HL-60/S4 treated with phorbol 12-myristate 13-acetate at 8.2 ng/mL for 4 days and 3 days (cell line): ENCODE data around the gene LARGE1.

Experiments
- in situ Hi-C: fragments of 300-500 bp; cut with MboI; formaldehyde crosslinking; loops from 2 replicates; pipeline ENCODE4 v1.15.0; 2022; ENCODE audit warnings: low sequenced_read_pairs

Gene LARGE1

DNA sequence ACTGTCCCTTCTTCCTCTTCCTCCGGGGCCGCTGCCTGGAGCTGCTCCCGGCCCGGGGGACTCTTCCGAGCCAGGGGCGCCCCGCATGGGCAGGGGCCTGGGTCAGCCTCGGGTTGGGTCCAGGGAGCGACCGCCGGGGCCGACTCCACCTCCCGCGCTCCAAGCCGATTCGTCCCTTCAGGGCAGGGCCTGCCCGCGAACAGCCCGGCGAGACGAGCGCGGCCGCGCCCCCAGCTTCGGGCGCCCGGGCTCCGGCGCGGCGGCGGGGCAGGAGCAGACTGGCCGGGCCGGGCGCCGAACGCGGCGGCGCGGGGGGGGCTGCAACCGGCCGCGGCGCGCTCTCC is at the start of gene LARGE1:
LARGE1 (minus strand) TSS at position 280 of the 344 bp plus-strand sequence.
- in situ Hi-C loops, result no loop called here

DNA sequence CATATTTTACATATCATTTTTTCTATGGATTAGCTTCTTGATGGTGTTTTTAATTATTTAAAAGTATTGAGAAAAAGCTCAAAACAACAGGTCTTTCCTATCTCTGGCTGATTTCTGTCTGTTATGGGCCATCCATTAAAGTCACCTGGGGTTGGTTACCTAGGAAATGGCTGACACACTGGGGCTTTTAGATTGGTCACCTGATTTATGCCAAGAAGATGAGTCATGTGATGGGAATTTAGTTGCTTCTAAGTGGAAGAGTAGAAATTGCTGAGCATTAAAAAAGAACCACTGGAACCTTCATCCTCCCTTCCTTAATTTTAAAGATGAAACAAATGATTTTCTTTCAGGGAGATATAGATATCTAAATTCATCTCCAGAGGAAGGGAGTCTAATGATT is 48.8 kb upstream of the LARGE1 start:
- in situ Hi-C loops, result no loop called here

DNA sequence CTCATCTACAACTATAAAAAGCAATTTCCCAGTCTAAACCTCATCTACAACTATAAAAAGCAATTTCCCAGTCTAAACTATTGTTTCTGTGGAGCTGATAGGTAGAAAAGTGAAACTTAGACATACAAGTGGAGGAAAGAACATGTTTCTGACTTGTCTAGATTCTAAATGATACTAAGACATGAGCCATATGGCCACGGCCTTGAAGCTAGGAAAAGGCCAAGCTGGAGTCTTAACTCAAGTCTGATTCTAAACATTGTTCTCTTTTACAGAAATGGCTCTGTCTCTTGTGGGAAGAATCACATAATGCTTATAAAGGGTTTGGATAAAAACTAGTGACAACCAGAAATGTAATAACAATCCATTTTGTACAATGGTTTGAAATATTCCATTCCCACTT is 43.8 kb upstream of the LARGE1 start:
- in situ Hi-C loops, result no loop called here

DNA sequence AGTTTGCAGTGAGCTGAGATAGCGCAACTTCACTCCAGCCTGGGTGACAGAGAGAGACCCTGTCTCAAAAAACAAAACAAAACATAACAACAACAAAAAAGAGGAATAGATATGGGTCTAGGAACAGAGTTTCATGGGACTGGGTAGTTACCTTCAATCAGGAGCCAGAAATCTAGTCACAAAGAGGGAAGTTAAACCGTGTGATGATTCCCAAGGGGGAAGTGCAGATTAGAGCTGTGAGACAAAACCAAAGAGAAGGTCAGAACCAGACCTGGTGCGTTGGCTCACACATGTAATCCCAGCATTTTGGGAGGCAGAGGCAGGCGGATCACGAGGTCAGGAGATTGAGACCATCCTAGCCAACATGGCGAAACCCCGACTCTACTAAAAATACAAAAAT is 42.1 kb upstream of the LARGE1 start:
- in situ Hi-C loops, result no loop called here

DNA sequence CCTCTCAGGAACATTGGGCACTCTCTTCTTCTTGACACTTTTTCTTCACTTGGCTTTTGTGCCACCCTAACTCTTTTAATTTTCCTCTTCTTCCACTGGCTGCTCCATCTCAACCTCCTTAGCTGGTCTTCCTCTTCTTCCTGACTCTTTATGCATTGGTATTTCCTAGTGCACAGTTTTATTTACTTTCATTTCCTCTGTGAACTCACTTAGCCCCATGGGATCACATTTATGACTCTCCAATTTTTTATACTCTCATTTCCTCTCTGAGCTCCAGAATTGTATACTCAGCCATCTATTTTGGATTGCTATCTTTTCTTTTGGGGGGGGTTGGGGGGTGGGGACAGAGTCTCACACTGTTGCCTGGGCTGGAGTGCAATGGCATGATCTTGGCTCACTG is 38.5 kb upstream of the LARGE1 start:
- in situ Hi-C loops, result no loop called here

DNA sequence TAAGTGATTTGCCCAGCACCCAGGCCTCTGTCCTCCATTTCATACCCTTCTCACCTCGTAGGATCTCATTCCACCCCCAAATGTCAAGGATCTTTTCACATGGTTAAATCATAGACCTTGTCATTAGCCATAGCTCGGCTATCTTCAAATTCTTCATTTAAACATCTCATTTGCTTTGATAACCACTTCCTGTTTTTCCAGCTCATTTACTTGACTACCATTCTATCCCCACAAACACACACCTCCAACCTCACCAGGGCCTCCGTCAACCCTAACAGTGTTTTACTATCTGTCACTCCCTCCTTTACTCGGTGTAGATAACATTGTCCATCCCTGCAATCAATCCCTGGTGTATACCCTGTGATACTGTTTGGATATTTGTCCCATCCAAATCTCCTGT is 36.8 kb upstream of the LARGE1 start:
- in situ Hi-C loops, result no loop called here

DNA sequence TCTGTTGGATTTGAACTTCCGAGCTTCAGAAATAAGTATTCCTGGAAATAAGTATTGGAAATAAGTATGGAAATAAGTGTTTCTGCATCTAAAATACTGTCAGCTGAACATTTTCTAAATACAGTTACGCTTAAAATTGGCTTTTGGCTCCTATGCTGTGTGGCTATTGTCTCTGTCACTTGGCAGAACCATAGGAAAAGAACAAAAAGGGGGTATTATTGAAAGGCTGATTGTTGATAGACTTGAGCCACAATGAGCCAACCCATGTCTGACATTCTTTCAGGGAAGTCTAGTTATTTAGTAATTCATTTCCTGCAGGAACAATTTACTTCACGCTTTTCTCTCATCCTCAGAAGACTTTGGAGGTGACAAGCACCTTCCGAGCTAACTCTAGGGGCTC is 32.5 kb upstream of the LARGE1 start:
- in situ Hi-C loops, result no loop called here

DNA sequence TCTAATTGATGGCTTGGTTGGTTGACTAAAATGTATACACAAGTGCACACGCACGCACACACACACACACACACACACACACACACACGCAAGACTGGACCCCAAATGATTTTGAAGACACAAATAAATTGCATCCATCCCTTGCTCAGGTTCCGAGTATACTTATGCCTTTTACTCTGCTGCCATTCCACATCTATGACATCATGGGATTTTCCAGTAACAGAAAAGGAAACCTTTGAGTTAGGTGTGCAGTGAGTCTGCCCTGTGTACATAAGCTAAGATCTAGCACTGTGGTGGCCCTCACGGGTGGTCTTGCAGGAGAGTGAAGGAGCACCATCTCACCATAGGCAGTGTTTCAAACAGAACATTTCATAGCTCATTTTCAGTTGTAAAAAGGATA is 20.5 kb upstream of the LARGE1 start:
- in situ Hi-C loops, result no loop called here

DNA sequence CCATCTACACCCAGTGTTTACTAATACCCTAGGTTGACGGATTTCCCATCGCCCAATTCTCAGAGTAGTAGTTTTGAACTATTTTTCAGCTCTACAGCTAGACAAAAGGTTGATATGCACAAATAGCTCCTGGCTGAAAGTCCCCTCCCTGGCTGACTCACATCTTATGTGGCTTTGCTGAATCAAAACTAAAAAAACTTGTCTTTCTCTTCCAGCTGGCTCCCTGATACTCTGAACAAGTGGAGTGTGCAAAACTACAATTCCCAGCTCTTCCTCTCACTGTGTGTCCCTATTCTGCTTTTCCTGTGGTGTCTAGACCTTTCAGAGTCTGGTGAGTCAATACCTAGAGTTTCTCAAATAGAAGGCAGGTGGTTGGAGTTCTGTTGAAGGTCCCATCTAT is 12.7 kb upstream of the LARGE1 start:
- in situ Hi-C loops, result no loop called here

DNA sequence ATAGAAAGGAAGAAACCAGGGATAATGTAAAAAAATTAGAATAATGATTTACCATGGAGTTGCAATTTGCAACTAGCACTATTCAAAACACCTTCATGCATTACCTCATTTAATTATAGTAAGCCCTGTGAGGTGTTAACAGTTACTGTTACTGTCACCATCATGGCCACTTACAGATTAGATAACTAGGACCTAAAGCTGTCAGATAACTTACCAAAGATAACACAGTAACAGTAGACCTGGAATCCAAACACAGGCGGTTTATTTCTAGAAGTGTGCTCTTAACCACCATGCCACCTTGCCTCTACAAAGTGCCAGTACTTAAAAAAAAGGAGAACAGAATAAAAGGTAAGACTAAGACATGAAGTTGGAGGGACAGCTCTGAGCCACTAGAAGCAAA is 11.1 kb upstream of the LARGE1 start:
- in situ Hi-C loops, result no loop called here

DNA sequence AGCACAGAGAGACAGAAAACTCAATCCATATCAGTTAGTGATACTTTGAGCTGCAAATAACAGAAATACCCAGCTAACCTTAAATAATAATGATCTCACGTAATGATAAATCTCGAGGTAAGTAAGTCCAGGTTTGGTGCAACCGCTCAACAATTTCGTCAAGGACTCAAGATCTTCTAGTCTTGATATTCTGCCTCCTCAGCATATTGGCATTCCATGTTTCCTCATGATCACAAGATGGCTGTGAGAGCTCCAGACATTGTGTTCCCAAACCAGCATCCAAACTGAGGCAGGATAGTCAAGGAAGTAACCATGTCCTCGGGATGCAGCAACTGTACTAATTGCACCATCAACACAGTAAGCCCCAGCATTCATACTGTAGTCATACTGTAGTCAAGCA is 7.5 kb upstream of the LARGE1 start:
- in situ Hi-C loops, result no loop called here

DNA sequence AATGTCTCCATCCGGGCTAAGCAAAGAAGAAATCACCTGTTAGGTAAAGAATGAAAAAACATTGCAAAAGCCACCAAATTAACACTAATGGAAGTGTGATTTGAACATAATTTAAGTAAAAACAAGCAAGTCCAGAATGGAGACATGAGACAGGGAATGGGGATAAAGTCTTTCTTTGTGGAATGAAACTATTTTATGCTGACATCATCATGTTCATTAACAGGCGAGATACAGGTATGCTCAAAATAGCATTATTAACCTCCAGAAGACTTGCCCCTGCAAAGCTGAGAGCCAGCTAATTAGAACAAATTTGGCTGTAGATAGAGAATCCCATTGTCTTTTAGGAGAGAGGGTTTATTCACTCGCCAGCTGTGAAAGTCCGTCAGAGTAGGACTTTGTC is 4.9 kb upstream of the LARGE1 start:
- in situ Hi-C loops, result no loop called here

DNA sequence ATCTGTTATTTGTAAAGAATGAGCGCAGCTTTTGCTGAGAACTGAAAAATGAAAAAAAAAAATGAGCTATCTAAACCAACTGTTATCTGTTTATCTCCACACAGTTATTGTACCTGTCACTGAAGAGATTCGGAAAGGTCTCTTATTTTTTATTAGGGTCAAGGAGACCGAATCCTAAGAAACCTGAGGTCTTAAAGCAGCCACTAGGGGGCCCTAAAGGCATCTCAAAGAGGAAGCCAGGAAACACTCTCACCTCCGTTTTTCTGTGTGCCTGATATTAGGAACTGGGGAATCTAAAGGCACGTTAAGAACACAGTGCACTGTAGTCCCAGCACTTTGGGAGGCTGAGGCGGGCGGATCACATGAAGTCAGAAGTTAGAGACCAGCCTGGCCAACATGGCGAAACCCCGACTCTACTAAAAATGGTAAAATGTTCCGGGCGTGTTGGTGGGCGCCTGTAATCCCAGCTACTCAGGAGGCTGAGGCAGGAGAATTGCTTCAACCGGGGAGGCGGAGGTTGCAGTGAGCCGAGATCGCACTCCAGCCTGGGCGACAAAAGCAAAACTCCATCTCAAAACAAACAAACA is 3.5 kb upstream of the LARGE1 start:
- in situ Hi-C loops, result no loop called here

DNA sequence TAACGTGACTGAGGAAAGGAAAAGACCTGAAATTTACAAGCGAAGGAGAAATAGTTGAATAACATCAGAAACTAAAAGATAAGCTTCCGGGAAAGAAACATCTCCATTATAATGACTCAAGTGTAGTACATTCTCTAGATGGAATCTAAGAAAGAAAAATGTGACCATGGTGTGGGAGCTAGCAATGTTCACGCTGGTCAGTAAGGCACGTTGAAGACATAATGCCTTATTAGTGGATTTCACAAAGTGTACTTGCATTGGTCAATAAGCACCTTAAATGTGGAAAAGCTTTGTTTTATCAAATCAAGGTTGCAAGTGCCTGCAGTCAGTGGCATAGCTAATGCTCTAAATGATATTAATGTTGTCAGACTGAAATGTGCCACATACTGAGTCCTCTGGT is 2.8 kb upstream of the LARGE1 start:
- in situ Hi-C loops, result no loop called here

DNA sequence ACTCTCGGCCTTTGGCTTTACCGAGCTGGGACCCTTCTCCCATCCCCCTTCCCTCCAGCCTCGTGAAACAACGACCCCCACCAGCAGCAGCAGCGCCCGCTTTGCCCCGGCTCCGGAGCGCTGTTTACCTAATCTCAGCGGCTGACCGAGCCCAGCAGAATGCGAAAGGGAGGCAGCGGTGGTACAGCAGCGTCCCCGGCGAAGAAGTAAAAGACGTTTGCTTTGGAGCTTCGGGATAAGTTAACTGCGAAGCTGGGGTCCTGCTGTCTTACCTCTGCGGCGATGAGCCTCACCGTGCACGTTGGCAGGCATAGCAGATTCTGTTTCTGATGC is 2.0 kb upstream of the LARGE1 start:
- in situ Hi-C loops, result no loop called here

DNA sequence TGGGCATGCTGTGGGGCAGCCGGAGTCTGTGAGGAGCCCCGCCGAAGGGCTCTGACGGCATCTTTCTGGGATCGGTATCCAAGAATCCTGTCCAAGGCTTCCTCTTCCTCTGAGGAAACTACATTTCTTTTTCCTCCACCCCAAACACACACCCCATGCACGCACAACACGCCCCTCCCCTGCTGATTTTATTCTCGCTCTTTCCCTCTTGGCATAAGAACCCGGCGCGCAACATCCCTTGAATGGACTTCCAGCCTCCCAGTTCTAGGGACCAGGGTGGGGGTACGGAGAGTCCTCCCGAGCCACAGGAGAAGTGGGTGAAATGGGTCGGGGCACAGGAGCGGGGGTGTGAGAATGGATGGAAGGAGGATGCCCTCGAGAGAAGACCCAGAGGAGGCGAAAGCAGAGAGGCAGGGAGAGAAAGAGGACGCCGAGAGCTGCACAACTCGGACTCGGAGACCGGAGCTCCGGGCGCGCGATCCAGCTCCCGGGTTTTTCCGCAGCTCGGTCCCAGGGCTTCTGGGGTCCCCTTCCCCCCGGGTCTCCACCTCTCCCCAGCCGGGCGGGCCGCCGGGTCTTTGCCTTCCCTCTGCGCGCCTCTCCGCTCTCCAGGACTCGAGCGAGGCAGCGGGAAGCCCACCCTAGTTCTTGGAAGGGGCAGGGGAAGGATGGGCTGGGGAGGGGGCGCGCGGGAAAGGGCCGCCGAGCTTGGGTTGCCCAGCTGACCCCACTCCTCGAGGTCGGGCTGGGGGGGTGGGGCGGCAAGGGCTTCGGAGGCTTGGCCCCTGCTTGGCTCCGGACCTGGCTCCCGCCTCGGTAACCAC is 1.5 kb upstream of the LARGE1 start:
- in situ Hi-C loops, result no loop called here

DNA sequence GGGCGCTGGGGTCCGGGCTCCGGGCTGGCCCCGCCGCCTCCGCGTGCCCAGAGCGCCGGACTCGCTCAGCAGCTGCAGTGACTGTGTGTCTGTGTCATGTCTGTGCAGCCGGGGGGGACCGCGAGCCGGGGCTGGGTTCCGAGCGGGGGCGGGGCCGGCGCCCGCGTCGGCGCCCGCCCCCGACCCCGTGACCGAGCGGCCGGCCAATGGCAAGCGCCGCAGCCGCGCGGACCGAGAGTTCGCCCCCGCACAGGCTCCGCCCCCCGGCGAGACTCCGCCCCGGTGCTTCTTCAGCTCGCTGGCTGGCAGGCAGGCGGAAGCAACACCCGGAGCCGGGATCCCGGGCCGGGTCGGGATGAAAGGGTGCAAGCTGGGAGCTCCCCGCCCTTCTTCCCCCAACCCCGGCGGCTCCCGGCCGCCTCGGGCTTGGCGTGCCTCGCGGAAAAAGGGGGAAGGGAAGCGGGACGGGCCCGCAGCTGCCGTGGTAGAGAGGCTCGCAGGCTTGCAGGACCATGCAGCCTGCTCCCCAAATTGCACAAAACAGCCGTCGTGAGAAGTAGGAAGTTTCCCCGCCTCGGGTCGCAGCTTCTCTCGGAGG is 750 bp upstream of the LARGE1 start:
- in situ Hi-C loops, result no loop called here

DNA sequence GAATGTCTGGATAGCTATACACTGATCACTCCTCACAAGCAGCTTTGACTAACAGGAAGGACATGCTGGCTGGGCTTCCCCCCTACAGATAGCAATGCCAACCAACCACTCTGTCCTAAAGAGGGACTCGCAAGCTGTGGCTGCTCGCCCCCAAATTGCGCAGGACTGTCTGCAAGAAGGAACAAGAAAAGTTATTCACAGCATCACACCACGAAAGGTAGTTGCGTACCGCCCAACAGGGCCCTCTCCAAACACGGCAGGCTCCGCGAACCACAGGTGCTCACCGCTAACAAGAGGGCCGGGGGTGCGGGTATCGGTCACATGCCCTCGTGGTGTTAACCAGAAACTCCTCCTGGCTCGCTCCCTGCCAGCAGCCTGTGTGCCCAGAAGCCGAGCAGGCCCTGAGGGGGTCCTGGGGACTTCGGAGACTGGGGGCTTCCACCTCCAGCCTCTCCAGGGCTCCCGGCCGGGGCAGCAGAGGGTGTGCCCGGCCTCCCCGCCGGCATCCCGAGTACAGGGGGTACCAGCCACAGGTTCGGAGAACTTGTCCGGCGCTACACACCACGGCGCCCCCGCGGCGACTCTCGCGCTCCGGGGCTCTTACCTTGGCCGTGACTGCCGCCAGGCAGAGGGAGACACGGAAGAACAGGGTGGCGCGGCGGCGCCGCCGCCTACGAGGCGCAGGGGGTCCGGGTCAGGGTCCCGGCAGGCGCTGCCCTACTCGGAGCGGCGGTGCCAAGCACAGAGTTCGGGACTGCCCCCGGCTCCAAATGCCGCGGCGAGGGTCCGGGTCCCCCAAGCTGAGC is 682 bp downstream of the LARGE1 start:
- in situ Hi-C loops, result no loop called here

DNA sequence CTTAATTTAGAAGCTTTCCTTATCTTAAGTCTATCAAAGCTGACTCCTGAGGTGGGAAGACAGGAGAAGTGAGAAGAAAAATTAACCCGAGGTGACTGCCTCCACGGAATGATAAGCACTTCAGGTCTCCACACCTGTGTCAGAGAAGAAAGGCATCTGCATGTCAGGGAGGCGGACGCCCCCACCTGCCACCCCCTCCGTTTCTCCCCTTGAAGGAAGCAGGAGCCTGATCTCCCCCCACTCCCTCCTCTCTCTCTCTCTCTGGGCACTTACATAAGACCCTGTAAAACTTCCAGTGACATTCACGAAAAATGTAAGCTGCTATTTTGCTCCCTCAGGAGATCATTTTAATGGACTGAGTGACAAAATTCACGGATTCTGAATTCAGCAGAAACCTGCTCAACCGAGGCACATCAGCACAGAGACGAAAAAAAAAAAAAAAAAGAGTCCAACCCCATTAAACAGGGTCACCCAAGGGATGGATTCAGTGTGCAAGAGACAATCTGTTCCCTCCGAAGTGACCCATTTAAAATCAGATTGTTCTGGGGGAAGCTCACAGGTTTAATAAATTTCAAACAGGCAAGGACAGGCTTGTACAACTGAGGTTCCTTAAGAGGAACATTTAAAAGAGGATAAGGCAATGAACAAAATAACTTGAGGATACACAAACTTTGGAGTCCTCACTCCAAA is 1.5 kb downstream of the LARGE1 start:
- in situ Hi-C loops, result no loop called here

DNA sequence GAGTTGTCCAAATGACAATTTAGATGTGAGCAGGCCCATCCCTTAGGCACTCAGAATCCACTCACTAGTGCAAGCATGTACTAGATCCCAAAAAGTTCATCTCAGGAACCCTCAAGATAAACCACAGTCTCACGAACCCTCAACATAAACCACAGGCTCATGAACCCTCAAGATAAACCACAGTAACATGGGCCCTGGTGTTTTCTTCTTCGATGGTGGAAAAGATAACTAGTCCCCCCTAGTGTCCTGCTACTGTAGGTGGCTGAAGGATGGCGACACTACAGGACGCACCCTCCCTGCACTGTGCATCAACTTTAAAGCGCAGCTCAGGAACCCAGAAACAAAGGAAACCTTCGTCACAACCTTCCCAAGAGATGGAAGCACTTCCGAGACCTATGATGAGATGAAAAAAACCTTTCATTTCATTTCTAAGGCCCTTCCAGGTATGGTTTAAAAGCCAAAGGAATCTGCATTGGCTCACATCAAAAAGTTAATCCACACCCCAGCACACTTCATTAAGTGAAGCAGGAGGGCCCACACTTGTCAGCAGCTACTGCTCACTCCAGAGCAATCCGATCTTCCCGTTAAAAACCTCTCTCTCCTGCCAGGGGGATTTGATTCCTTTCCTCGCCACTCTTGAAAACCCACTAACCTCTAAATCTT is 2.4 kb downstream of the LARGE1 start:
- in situ Hi-C loops, result no loop called here

DNA sequence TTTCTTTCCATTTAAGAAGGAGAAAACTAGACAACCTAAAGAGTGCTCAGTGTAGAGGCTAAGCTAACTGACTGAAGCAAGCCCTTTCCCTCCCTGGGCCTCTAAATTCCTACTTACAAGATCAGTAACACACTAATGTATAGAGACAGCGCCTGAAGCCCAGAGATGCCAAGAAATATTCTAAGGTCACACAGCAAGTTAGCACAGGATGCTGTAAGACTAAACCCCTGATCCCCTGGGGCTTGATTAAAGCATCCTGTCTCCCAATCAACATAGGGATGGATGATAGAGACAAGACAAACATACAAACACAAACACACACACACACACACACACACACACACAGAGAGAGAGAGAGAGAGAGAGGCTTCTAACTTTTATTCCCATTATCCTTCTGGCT is 5.6 kb downstream of the LARGE1 start:
- in situ Hi-C loops, result no loop called here
